UCSD-AML1 (cell line): Measurements from ENCODE around the gene MEDAG.

Experiments used
- DNase-seq: peaks from one replicate; lab custom pipeline; 2025; ENCODE audit not compliant: unreplicated experiment; lab: John Stamatoyannopoulos, UW

Gene MEDAG

DNA sequence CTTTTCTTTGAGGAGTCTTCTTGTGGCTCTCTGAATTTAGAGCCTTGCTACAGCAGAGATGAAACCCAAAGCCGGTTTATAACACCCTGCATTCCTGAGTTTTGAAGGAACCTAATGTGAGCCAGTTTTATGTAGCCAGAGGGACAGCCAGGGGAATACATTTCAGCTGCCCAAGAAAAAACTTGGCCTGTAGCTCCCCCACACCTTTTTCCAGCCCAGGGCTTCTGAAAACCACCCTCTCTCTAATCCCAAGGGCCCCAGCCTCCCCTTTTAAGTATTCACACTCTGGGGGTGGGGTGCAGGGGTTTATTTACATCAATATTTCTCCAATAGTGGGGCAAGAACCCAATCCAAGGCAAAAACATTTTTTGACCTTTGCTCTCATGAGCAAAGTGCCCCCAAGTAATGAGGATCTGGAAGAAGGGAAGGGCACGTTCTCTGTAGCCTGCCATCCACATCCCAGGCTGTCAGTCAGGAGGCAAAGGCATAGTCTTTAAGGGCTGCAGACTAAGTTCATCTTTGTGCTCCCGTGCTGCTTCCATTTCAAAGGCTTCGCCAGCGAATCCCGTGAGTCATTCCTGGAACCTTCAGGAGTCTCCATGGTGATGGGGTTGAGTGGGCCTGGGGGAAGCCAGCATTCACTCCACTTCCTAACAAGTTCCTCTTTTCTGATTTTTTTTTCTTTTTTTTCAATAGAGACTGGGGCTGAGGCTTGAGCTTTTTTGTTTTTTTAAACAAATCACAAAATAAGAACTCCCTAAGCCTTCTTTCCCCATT is 33.2 kb upstream of the MEDAG start:
- peak; percentile 50 for DNase-seq

- no peak for DNase-seq
Measured at GRCh38 chr13:30873499-30873898, 32.6 kb upstream of the MEDAG start.

- no peak for DNase-seq
Measured at GRCh38 chr13:30874111-30874510, 32.0 kb upstream of the MEDAG start.

DNA sequence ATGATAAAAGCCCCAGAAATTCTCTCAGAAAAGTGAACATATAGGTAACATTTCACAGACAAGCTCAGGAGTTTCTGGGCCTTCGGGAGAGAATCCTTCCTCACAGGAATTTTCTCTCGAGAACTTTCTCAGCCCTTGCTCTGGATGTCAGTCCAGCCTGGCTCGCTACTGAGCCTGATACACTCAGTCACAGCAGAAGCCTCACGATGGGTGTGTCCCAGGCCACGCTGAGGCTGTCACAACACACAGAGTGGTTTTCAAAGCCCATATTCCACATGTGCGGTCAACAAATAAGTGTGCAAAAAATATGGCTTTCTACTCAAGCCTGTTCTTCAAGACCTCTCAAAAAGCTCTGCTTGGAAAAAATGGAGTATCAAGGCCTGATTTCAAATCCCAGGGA is 31.5 kb upstream of the MEDAG start:
- no peak for DNase-seq

GRCh38 chr13:30877335-30877734 is 28.7 kb upstream of the MEDAG start:
- DNase-seq, result no peak

DNA sequence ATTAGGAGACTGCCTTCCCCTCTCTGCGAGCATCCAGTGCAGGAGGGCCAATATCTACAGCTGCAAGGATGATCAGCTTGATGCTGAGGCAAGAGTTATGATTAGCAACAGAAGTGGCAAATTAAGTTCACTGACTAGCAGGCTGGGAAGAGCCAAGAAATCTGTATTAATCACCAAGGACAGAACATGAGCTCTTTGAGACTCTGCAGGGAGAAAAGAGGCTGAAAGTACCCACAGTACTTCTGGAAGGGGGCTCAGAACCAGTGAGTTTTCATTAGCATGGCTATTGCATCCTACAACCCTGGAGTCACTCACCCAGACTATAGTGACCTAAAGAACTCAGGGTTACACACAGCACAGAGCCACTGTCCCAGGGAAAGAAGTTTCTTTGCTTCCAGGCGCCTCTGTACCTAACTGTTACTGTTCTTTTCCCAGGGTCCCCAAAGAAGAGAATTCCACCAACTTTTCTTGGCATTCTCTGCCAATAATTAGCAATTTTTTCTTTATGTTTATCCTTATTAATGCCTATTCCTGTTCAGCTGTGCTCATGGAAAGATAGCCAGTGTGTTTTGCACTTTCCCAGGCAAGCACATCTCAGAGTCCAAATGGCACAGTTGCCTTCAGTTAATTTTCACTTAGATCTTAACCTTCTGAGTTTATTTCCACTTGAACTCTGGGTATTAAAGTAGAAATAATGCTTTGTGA is 25.8 kb upstream of the MEDAG start:
- DNase-seq, result no peak

DNA sequence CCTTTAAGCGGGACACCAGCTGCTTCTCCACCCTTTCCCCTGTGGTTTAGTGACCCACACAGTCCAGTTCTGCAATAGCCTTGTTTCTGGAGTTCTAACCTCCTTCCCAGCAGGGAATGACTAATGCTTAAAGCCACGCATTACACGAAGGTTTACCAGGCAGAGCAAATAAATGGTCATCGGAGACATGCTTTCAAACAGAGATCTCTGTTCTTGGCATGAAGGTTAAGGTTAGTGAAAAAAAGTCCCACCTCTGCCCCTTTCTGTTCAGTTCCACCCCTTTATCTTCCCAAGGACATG is 25.3 kb upstream of the MEDAG start:
- no peak for DNase-seq

GRCh38 chr13:30881191-30881651 is 24.9 kb upstream of the MEDAG start:
- no peak for DNase-seq

GRCh38 chr13:30882026-30882850 is 23.8 kb upstream of the MEDAG start:
- DNase-seq, result no peak

DNA sequence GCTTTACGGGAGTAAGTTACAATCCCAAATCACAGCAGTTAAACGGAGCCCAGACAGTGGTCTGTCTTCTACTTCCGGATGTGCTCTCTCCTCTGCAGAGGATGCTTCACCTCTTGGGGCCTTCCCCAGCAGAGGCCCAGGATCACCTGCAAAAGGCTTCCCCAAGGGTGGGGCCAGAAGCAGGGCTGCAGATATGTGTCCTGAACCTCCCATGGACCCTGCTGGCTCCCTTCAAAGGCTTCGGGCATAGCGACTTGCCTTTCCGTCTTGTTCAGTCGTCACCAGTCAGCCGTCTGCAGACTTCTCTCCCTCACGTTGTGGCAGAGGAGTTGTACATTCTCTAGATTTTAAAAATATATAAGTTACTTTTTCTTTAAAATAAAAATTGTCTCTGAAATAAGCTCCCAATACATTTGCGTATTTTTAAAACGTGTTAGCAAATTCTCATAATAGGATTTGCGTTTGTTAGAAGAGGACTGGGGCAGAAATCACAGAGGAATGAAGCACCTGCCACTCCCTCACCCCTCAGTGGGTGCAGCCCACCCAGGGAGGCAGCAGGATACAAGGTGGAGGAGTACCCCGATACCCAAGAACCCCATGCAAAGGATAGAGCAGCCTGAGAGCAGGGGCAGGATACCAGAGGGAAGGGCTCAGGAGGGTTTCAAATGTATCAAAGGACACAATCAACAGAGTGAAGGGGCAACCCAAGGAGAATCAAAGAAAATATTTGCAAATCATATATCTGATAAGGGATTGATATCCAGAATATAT is 22.9 kb upstream of the MEDAG start:
- no peak for DNase-seq

DNA sequence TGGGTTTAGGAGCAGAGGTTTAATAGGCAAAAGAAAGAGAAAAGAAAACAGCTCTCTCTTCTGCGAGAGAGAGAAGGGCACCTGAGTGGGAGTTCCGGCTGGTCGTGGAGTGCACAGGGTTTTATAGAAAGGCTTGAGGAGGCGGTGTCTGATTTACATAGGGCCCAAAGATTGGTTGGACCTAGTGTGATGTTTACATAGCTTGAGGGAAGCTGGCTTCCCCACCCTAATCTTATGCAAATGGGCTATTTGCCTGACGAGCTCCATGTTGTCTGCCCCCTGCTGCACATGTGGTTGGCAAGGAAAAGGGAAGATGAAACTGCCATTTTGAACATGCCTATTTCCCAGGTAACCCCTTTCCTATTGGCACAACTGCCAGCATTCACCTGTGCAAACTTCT is 21.5 kb upstream of the MEDAG start:
- no peak for DNase-seq

- DNase-seq, result no peak
Measured at GRCh38 chr13:30889196-30889690, 16.8 kb upstream of the MEDAG start.

DNA sequence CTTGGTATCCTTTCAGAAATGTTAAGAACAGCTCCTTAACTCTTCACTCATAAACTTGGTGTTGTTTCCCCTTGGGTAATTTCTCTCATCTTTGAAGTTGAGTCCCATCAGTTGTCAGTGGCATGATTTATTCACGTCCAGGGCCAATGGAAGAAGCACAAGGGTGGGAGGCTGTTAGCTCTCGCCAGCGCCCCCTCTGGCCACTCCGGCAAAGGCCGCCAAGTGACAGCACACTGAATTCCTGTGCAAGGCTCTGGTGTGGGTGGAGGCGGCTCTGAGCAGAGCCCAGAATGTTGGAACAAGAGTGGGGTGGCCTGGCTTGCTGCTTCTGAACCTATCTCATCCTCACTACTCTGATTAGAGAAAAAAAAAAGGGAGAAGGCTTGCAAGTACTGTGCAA is 13.1 kb upstream of the MEDAG start:
- DNase-seq, result peak; percentile 19

GRCh38 chr13:30895773-30896172 is 10.3 kb upstream of the MEDAG start:
- no peak for DNase-seq

DNA sequence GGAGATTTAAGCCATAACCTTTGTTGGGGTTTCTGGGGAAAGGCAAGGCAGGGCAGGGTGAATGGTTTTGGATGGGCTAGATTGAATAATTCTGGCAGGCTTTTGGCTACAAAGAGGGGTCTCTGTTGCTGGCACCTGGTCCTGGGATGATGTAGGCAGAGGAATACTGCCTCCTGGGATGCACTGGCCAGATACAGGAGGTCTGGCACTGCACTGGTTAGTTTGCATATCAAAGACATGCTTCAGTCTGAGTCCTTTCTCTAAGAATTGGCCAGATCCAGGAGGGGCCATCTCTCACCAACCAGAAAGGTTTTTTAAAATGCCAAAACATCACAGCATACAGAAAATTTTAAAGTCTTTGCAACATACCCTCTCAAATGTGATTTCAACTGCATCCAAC is 8.0 kb upstream of the MEDAG start:
- DNase-seq, result no peak

DNA sequence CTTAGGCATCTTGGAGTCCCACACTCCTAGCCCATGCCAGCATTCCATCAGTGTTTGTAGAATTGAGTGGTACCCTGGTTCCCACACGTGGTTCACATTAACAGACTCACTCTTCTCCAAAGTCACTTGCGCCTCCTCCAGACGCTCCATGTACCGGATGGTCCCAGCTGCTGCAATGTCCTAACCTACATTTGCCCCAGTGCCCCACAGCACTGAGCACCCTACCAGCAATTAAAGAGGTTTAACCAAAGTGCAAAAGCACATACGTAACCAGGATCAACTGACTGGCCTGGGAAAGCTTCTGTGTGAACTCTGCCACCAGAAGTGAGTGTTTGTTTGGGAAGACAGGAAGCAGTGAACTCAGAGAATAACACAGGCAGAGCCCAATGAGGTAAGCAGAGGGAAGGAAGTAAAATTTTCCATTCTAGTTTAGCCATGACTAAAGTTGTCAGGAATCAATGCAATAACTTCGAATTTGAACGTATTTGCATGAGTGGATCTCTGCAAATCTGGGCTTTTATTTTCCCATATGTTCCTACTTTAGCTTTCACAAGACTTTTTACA is 7.3 kb upstream of the MEDAG start:
- DNase-seq, result peak; percentile 27

GRCh38 chr13:30900436-30900835 is 5.6 kb upstream of the MEDAG start:
- no peak for DNase-seq

- no peak for DNase-seq
Measured at GRCh38 chr13:30900952-30901749, 4.9 kb upstream of the MEDAG start.

DNA sequence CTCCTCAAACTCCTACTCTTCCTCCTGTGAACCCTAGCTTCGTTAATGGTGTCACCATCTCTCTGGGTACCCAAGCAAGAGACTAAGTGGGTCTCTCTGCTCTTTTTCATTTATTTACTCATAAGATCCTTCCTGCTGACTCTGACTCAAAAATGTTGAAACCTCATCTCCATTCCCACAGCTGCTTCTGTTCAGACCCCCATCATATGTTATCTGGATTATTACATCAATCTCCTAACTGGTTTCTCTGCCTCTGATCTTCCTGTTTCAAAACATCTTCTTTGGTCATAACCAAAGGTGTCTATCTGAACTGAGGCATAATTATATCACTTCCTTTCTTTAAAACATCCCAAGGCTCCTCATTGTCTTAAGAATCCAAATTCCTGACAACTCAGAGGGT is 2.0 kb upstream of the MEDAG start:
- DNase-seq, result no peak
